Activated CD8-positive, alpha-beta memory T cell treated with anti-CD3 and anti-CD28 coated beads, Interleukin-2, amount 10 ng/mL, durations not matched to agents 7 days and 5 days (primary cell): ENCODE results near the gene ORM2. TPM values are rescaled to one million over a fixed set of nuclear protein-coding genes. Genes with fewer than 3 reads are reported as not detected.

Source experiments
- ATAC-seq: fragments of 150-1000 bp; cut with Tn5 transposase; one replicate; pipeline ENCODE4 v1.10.0; 2021; ENCODE audit warnings: moderate library complexity
- CTCF ChIA-PET: fragments of 350-600 bp; sonication (Branson Sonifier 250); formaldehyde crosslinking; loops from one replicate; lab custom pipeline; 2021; ENCODE audit warnings: antibody characterized with exemption; lab: Charles Lee
- DNase-seq: peaks from one replicate; pipeline ENCODE4 v3.0.0-alpha.2; 2020
- H3K27ac Mint-ChIP-seq: one replicate; pipeline ENCODE4 v1.8.0; 2021; ENCODE audit warnings: mild to moderate bottlenecking, mixed read lengths
- H3K27me3 Mint-ChIP-seq: one replicate; pipeline ENCODE4 v1.8.0; 2021; ENCODE audit warnings: mixed read lengths
- H3K36me3 Mint-ChIP-seq: one replicate; pipeline ENCODE4 v1.8.0; 2021; ENCODE audit warnings: mild to moderate bottlenecking, mixed read lengths
- H3K4me1 Mint-ChIP-seq: one replicate; pipeline ENCODE4 v1.8.0; 2021; ENCODE audit warnings: mixed read lengths
- H3K4me3 Mint-ChIP-seq: one replicate; pipeline ENCODE4 v1.8.0; 2021; ENCODE audit warnings: mild to moderate bottlenecking, moderate library complexity, mixed read lengths
- H3K9me3 Mint-ChIP-seq: one replicate; pipeline ENCODE4 v1.8.0; 2022; ENCODE audit warnings: low read depth, mixed read lengths
- total RNA-seq, 2 experiments: library from RNA; stranded (reverse); gene quantifications; one replicate each; pipeline ENCODE4 v1.2.3, GENCODE V29; 2021

ORM2 gene
- total RNA-seq, 2 experiments from 2014 or later: not detected

DNA sequence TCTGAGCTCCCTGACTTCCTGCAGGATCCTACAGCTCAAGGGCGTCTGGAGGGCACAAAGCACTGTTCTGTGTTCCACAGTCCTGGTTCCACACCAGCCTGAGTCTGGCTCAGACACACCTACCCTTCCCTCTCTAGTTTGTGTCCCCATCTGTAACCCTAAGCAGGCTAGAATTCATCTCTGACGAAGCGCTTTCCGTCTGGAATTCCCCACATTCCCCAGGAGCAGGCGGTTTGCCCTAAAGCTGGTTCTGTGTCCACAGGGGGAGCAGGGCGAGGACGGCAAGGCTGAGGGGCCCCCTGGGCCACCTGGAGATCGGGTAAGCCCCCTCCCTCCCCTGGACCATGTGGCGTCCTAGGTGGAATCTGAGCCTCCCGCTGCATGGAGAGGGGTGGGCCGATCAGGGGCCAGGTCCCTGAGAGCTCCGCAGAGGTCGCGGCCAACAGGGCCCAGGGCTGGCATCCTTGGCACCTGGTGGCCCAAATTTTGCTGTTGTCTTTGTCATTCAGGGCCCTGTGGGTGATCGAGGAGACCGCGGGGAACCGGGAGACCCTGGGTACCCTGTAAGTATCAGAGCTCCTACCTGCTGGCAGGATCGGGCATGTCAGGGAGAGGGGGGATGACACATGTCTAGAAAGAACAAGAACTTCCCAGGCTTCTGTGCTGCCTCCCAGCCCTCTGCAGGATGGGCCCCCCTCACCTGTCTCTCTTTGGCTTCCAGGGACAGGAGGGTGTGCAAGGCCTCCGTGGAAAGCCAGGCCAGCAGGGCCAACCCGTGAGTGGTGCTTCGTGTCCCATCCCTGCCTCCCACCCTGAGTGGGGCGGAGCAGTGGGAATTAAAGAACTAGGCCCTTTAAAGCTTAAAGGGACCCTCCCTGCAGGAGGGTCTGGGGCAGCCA is 41.2 kb upstream of the ORM2 start:
- Mint-ChIP-seq H3K27me3 (peaks cover 5% of the 10 kb centered on the region), H3K9me3 (no peaks in the 10 kb centered on the region), H3K27ac (no peak overlapping the region), H3K4me1 (no peaks in the 10 kb centered on the region), H3K36me3 (no peaks in the 10 kb centered on the region), H3K4me3 (no peak overlapping the region)
- ATAC-seq (no peak), DNase-seq (no peak)
- CTCF ChIA-PET: interaction anchor here (1.2 kb wide), 1 partner anchor 16 kb away, joined by 5 read pairs; no protein-coding TSS in a partner anchor

- no peak overlapping the region for H3K27ac Mint-ChIP-seq
- CTCF ChIA-PET: interaction anchor here (3.9 kb wide), 1 partner anchor 206 kb away, joined by 47 read pairs; no protein-coding TSS in a partner anchor
- ATAC-seq (no peak), DNase-seq (no peak)
- no peaks in the 10 kb centered on the region for H3K36me3 Mint-ChIP-seq
- no peaks in the 10 kb centered on the region for H3K4me1 Mint-ChIP-seq
- H3K4me3 Mint-ChIP-seq: no peak overlapping the region
- peaks cover 7% of the 10 kb centered on the region for H3K27me3 Mint-ChIP-seq
- H3K9me3 Mint-ChIP-seq: no peaks in the 10 kb centered on the region
Observed at GRCh38 chr9:114289106-114289505, 40.6 kb upstream of the ORM2 start.

DNA sequence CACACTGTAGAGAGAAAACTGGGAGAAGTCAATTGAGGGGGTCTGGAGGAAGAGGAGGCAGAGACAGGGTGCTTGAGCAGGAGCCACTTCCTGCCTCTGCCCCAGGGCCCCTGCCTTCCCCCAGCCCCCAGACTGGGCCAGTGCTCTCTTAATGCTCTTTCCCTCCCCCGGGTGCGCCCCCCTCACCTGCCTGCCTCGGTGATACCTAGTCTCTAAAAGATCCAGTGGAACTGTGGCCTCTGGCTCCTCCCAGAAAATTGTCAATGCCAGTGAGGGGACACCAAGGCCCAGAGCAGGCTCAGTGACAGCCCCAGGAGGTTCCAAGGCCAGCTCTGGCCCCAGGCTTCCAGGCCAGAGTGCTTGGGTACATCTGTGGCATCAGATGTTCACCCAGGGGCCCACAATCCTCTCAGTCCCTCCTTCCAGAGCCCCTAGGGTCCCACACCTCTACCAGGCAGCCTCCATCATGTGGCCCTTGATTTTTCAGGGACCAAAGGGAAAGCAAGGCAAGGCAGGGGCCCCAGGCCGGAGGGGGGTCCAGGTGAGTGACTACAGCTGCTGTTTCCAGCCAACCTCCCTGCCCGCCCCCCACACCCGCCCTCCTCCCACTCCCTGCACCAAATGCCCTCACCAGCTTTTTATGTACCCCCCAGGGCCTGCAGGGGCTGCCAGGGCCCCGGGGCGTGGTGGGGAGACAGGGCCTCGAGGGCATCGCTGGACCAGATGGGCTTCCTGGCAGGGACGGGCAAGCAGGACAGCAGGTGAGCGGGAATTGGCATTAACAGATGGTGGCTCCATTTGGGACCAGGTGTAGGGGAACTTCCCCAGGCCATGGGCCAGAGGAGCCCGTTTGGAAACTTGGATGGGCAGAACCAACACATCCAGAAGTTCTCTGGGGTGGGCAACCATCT is 39.8 kb upstream of the ORM2 start:
- Mint-ChIP-seq H3K4me3 (no peak overlapping the region), H3K36me3 (no peaks in the 10 kb centered on the region), H3K27ac (no peak overlapping the region), H3K4me1 (no peaks in the 10 kb centered on the region), H3K9me3 (peaks cover 4% of the 10 kb centered on the region), H3K27me3 (peaks cover 11% of the 10 kb centered on the region)
- ATAC-seq: no peak
- DNase-seq: no peak
- CTCF ChIA-PET: interaction anchor here (1.0 to 4.8 kb wide), 11 partner anchors 8 to 211 kb away, joined by 3 to 61 read pairs (median 6); partner anchors contain the start of genes AMBP and COL27A1

- CTCF ChIA-PET: interaction anchor here (0.7 to 4.8 kb wide), 26 partner anchors 9 to 212 kb away, joined by 3 to 61 read pairs (median 5); partner anchors contain the start of genes AMBP and COL27A1
- DNase-seq: no peak
- Mint-ChIP-seq H3K27ac (no peak overlapping the region), H3K4me3 (no peak overlapping the region), H3K36me3 (no peaks in the 10 kb centered on the region), H3K9me3 (peaks cover 4% of the 10 kb centered on the region), H3K4me1 (no peaks in the 10 kb centered on the region), H3K27me3 (peaks cover 15% of the 10 kb centered on the region)
- ATAC-seq: peak; percentile 39
Observed at GRCh38 chr9:114290561-114290986, 39.1 kb upstream of the ORM2 start.

DNA sequence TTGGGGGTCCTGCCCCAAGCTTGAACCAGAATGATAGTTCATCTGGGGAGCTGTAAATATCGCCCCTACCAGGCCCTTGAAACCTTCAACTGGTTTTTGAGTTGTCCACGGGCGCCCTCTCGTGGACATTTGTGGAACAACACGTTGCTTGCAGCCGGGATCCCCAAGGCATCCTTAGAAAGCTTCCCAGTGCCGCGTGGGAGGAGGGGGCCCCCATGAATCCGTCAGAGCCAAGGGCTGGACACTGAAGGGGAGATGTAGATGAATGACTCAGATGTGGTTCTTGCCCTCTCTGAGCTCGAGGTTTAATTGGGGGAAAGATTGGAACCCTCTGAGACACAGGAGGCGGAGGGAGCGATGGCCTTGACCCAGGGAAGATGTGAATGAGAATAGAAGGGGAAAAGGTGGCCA is 38.6 kb upstream of the ORM2 start:
- DNase-seq (peak; percentile 72), ATAC-seq (peak; percentile 66)
- peaks cover 4% of the 10 kb centered on the region for H3K9me3 Mint-ChIP-seq
- no peaks in the 10 kb centered on the region for H3K36me3 Mint-ChIP-seq
- H3K4me3 Mint-ChIP-seq: no peak overlapping the region
- CTCF ChIA-PET: interaction anchor here (0.7 to 4.8 kb wide), 26 partner anchors 8 to 213 kb away, joined by 3 to 61 read pairs (median 5); partner anchors contain the start of genes AMBP and COL27A1
- H3K27me3 Mint-ChIP-seq: peaks cover 19% of the 10 kb centered on the region
- no peaks in the 10 kb centered on the region for H3K4me1 Mint-ChIP-seq
- H3K27ac Mint-ChIP-seq: no peak overlapping the region

DNA sequence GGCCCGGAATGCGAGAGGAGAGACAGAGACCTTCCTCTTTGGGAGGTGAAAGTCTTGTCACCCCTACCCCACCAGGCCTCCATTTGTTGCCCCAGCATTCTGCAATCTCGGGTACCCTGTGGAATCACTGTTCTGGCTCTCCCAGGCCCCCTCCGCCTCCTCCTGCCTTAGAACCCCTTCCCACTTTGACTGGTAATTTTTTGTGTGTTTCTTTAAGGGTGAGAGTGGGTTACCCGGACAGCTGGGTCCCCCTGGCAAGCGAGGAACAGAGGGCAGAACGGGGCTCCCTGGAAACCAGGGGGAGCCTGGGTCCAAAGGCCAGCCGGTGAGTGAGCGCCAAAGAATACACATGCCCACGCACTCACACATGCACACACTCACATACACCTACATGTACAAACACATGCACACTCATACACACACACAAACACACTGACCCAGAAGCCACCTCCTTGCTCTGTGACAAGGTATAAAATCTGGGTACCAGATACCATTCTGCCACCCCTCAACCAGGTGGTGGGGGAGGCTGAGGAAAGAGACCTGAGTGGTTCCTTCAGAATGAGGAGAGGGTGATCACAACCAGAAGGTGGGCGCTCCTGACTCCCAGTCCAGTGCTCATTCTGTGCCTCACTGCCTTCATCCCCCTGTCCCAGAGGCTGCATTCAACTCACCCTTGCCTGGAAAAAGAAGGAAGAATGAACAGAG is 37.6 kb upstream of the ORM2 start:
- Mint-ChIP-seq H3K27me3 (peaks cover 19% of the 10 kb centered on the region), H3K9me3 (peaks cover 4% of the 10 kb centered on the region), H3K27ac (no peak overlapping the region), H3K36me3 (no peaks in the 10 kb centered on the region), H3K4me3 (no peak overlapping the region), H3K4me1 (no peaks in the 10 kb centered on the region)
- CTCF ChIA-PET: interaction anchor here (1.0 to 4.8 kb wide), 8 partner anchors 16 to 209 kb away, joined by 4 to 61 read pairs (median 8); partner anchors contain the start of gene COL27A1
- no peak for DNase-seq
- no peak for ATAC-seq

GRCh38 chr9:114294664-114295063 is 35.0 kb upstream of the ORM2 start:
- ATAC-seq (no peak), DNase-seq (no peak)
- H3K36me3 Mint-ChIP-seq: no peaks in the 10 kb centered on the region

DNA sequence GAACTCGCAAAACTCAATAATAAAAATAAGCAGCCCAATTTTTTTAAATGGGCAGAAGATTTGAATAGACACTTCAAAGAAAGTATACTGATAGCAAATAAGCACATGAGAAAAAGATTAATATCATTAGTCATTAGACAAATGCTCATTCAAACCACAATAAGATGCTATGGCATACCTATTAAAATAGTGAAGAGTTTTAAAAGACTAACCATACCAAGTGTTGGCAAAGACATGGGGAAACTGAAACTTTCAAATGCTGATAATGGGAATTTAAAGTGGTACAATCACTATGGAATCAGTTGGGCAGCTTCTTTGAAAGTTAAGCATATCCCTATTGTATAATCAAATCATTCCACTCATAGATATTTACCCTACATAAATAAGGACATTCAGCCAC is 33.3 kb upstream of the ORM2 start:
- Mint-ChIP-seq H3K4me3 (no peak overlapping the region), H3K27ac (no peak overlapping the region), H3K9me3 (peaks cover 4% of the 10 kb centered on the region), H3K36me3 (no peaks in the 10 kb centered on the region), H3K27me3 (peaks cover 32% of the 10 kb centered on the region), H3K4me1 (no peaks in the 10 kb centered on the region)
- CTCF ChIA-PET: interaction anchor here (0.9 to 1.3 kb wide), 2 partner anchors 188 to 214 kb away, joined by 3 to 4 read pairs; no protein-coding TSS in a partner anchor
- ATAC-seq (no peak), DNase-seq (no peak)

More at GRCh38 chr9:114294664-114295063, 35.0 kb upstream of the ORM2 start:
- CTCF ChIA-PET: interaction anchor here (0.7 to 4.8 kb wide), 2 partner anchors 18 to 186 kb away, joined by 3 to 61 read pairs; no protein-coding TSS in a partner anchor
- H3K27ac Mint-ChIP-seq: no peak overlapping the region
- no peak overlapping the region for H3K4me3 Mint-ChIP-seq
- H3K27me3 Mint-ChIP-seq: peaks cover 34% of the 10 kb centered on the region
- H3K4me1 Mint-ChIP-seq: no peaks in the 10 kb centered on the region
- peaks cover 4% of the 10 kb centered on the region for H3K9me3 Mint-ChIP-seq

DNA sequence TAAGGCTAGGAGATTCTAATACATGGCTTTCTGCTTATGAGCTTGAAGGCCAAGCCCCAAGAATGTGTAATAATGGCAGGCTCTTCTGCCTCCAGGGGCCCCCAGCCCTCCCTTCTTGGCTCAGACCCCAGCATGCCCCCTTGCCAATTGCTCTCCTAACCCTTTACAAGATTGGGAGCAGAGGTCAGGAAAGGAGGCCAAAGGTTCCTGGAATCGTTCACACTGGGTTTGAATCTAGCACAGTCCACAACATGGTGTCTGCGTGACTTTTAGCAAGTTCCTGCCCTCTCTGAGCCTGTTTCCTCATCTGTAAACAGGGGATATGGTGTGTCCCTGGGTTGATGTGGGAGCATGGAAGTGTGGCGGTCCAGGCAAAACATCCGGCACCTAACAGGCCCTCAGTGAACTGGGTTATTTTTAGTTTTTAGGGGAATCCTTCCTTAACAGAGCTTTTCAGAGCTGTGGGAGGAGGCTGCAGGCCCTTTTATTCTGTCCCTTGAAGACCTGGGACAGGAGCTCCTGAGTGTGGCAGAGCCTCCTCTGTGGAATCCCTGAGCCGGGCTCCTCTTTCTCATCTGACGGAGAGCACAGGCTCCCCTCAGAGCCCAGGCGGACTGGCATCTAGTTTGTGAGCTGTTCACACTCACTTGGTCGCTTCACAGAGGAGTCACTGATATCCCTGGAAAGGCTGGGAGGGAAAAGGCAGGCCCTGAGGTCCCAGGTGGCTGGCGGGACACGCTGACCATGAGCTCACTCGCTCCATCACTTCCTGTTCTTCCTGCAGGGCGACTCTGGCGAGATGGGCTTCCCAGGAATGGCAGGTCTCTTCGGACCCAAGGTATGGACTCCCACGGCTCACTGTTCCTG is 30.1 kb upstream of the ORM2 start:
- CTCF ChIA-PET: interaction anchor here (1.6 kb wide), 2 partner anchors 9 to 191 kb away, joined by 5 to 6 read pairs; no protein-coding TSS in a partner anchor
- H3K9me3 Mint-ChIP-seq: peaks cover 3% of the 10 kb centered on the region

DNA sequence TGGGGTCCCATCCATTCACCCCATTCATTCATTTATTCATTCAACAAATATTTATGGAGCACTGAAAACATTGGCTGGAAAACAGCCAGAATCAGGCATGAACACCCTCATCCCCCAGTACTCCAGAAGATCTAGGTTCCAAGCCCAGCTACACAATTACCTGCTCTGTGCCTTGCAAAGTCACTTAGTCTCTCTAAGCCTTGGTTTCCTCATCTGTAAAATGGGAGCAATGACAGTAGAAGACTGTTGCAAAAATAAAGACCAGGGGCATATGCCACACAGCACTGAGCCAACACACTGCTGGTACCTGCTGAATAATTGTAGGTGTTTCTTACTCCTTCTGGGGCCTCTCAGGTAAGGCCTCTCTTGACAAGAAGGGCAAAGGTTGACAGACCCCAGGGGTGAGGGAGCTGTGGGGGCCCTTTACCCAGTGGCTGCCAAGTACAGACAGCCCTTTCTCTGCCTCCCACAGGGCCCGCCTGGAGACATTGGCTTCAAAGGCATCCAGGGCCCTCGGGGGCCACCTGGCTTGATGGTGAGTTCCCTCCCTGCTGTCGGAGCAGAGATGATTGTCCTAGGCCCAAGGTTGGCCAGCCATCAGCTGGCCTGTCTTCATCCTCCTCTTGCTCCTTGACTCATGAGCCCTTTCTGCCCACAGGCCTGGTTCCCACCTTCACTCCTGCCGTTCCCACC is 29.4 kb upstream of the ORM2 start:
- ATAC-seq (no peak), DNase-seq (peak; percentile 28)
- peaks cover 22% of the 10 kb centered on the region for H3K27me3 Mint-ChIP-seq
- H3K9me3 Mint-ChIP-seq: no peaks in the 10 kb centered on the region
- H3K4me1 Mint-ChIP-seq: no peaks in the 10 kb centered on the region
- H3K27ac Mint-ChIP-seq: no peak overlapping the region
- H3K36me3 Mint-ChIP-seq: no peaks in the 10 kb centered on the region
- H3K4me3 Mint-ChIP-seq: no peak overlapping the region
- CTCF ChIA-PET: interaction anchor here (1.6 kb wide), 2 partner anchors 9 to 192 kb away, joined by 5 to 6 read pairs; no protein-coding TSS in a partner anchor

More for the DNA sequence above, 30.1 kb upstream of the ORM2 start:
- no peaks in the 10 kb centered on the region for H3K4me1 Mint-ChIP-seq
- peaks cover 26% of the 10 kb centered on the region for H3K27me3 Mint-ChIP-seq
- no peak overlapping the region for H3K27ac Mint-ChIP-seq
- no peak overlapping the region for H3K4me3 Mint-ChIP-seq
- DNase-seq (peak; percentile 30), ATAC-seq (no peak)
- no peaks in the 10 kb centered on the region for H3K36me3 Mint-ChIP-seq
